ENCODE results near the gene THSD1. TPM values are rescaled to one million over a fixed set of nuclear protein-coding genes. Genes with fewer than 3 reads are reported as not detected.
"Not testable (repeated sequence)": the region's sequence is repeated elsewhere in the genome, so short reads cannot be mapped to it uniquely, and the experiment has no call there.

Gene THSD1
- total RNA-seq, 1 donor from 2014 or later = 0.63 TPM

- no peak overlapping the region for H3K27ac Mint-ChIP-seq
Measured at GRCh38 chr13:52377898-52378297, 28.1 kb downstream of the THSD1 start.

GRCh38 chr13:52374873-52375411, 31.0 kb downstream of the THSD1 start:
- no peak for DNase-seq (ENCODE audit: extremely low spot score, unreplicated experiment)
- no peak for TF ChIP-seq CTCF (conservative IDR thresholded peaks at IDR 0.05)
- H3K9me3 Mint-ChIP-seq = no peaks in the 10 kb centered on the region
- H3K4me3 Mint-ChIP-seq = no peak overlapping the region
- no peaks in the 10 kb centered on the region for H3K27me3 Mint-ChIP-seq
- no peaks in the 10 kb centered on the region for H3K36me3 Mint-ChIP-seq
- peaks cover 8% of the 10 kb centered on the region for H3K4me1 Mint-ChIP-seq (ENCODE audit: unreplicated experiment)
- H3K27ac Mint-ChIP-seq = no peak overlapping the region

More at GRCh38 chr13:52377898-52378297, 28.1 kb downstream of the THSD1 start:
- Mint-ChIP-seq H3K36me3 (no peaks in the 10 kb centered on the region), H3K4me3 (no peak overlapping the region), H3K9me3 (no peaks in the 10 kb centered on the region), H3K27me3 (no peaks in the 10 kb centered on the region), H3K4me1 (ENCODE audit: unreplicated experiment) (peaks cover 8% of the 10 kb centered on the region)
- no peak for DNase-seq (ENCODE audit: extremely low spot score, unreplicated experiment)
- no peak for TF ChIP-seq CTCF (conservative IDR thresholded peaks at IDR 0.05)

- no peaks in the 10 kb centered on the region for H3K9me3 Mint-ChIP-seq
- no peak overlapping the region for H3K27ac Mint-ChIP-seq
- peaks cover 8% of the 10 kb centered on the region for H3K4me1 Mint-ChIP-seq (ENCODE audit: unreplicated experiment)
Measured at GRCh38 chr13:52374389-52374788, 31.6 kb downstream of the THSD1 start.

GRCh38 chr13:52373277-52373676, 32.7 kb downstream of the THSD1 start:
- H3K27me3 Mint-ChIP-seq; H3K4me3 Mint-ChIP-seq; H3K9me3 Mint-ChIP-seq; H3K27ac Mint-ChIP-seq; DNase-seq (ENCODE audit: extremely low spot score, unreplicated experiment); H3K36me3 Mint-ChIP-seq: not testable (repeated sequence)
- peaks cover 14% of the 10 kb centered on the region for H3K4me1 Mint-ChIP-seq (ENCODE audit: unreplicated experiment)

More at GRCh38 chr13:52374389-52374788, 31.6 kb downstream of the THSD1 start:
- H3K27me3 Mint-ChIP-seq = no peaks in the 10 kb centered on the region
- no peak overlapping the region for H3K4me3 Mint-ChIP-seq
- DNase-seq (ENCODE audit: extremely low spot score, unreplicated experiment) = no peak
- TF ChIP-seq CTCF (conservative IDR thresholded peaks at IDR 0.05) = no peak
- H3K36me3 Mint-ChIP-seq = no peaks in the 10 kb centered on the region

- TF ChIP-seq CTCF (conservative IDR thresholded peaks at IDR 0.05) = no peak
- Mint-ChIP-seq H3K36me3 (no peaks in the 10 kb centered on the region), H3K27me3 (no peaks in the 10 kb centered on the region), H3K4me3 (no peak overlapping the region), H3K9me3 (peaks cover 6% of the 10 kb centered on the region), H3K27ac (no peak overlapping the region), H3K4me1 (ENCODE audit: unreplicated experiment) (peaks cover 14% of the 10 kb centered on the region)
- no peak for DNase-seq (ENCODE audit: extremely low spot score, unreplicated experiment)
Measured at GRCh38 chr13:52371736-52372247, 34.2 kb downstream of the THSD1 start.

- Mint-ChIP-seq H3K36me3 (no peaks in the 10 kb centered on the region), H3K27ac (no peak overlapping the region), H3K4me3 (no peak overlapping the region), H3K9me3 (peaks cover 6% of the 10 kb centered on the region), H3K4me1 (ENCODE audit: unreplicated experiment) (peaks cover 6% of the 10 kb centered on the region), H3K27me3 (no peaks in the 10 kb centered on the region)
- TF ChIP-seq CTCF (conservative IDR thresholded peaks at IDR 0.05) = no peak
- DNase-seq (ENCODE audit: extremely low spot score, unreplicated experiment) = no peak
Measured at GRCh38 chr13:52366291-52366690, 39.7 kb downstream of the THSD1 start.

- not testable (repeated sequence) for H3K36me3 Mint-ChIP-seq; H3K4me1 Mint-ChIP-seq (ENCODE audit: unreplicated experiment); H3K4me3 Mint-ChIP-seq; H3K9me3 Mint-ChIP-seq; H3K27me3 Mint-ChIP-seq; DNase-seq (ENCODE audit: extremely low spot score, unreplicated experiment); H3K27ac Mint-ChIP-seq
Measured at GRCh38 chr13:52362169-52362887, 43.6 kb downstream of the THSD1 start.

All from type B pancreatic cell (in vitro differentiated cells).